Upper lobe of left lung (tissue), 4 donors: Measurements from ENCODE around the gene CCDC88A.

Experiments
- CTCF ChIP-seq, 6 experiments: fragments of 450-650 bp in 4 of 6; fragments of 200-600 bp in 2 of 6; sonication (generic) in 2 of 6; IDR thresholded peaks; one replicate each; pipeline ENCODE4 v1.5.1; 2016 to 2019; ENCODE audit warnings: antibody characterized with exemption in 6 of 6
- POLR2AphosphoS5 ChIP-seq, 2 donors: sonication (generic); formaldehyde crosslinking; IDR thresholded peaks; one replicate each; pipeline ENCODE4 v1.5.1; 2017; ENCODE audit warnings: antibody characterized with exemption in 2 of 2

GRCh38 chr2:55454121-55454520 lies 34.5 kb upstream of the CCDC88A start:
- no peak for TF ChIP-seq CTCF (IDR thresholded peaks at IDR 0.05)
- TF ChIP-seq POLR2AphosphoS5 (IDR thresholded peaks at IDR 0.05): no peak
